Uterus (tissue), 2 donors: ENCODE measurements around the gene HSBP1.

ENCODE experiments used
- POLR2A ChIP-seq, 2 donors: fragments of 450-650 bp; IDR thresholded peaks; one replicate each; pipeline ENCODE4 v1.6.1; 2016; ENCODE audit warnings: antibody characterized with exemption in 2 of 2, mild to moderate bottlenecking in 1 of 2, moderate library complexity in 1 of 2
- TF ChIP-seq, protein P1 (sequence below), 4 experiments: fragments of 200-600 bp in 2 of 4; fragments of 450-650 bp in 2 of 4; sonication (generic) in 2 of 4; IDR thresholded peaks; one replicate each; pipeline ENCODE4 v1.5.1; 2016 to 2019; ENCODE audit warnings: antibody characterized with exemption in 4 of 4, mild to moderate bottlenecking in 2 of 4, moderate library complexity in 1 of 4

DNA sequence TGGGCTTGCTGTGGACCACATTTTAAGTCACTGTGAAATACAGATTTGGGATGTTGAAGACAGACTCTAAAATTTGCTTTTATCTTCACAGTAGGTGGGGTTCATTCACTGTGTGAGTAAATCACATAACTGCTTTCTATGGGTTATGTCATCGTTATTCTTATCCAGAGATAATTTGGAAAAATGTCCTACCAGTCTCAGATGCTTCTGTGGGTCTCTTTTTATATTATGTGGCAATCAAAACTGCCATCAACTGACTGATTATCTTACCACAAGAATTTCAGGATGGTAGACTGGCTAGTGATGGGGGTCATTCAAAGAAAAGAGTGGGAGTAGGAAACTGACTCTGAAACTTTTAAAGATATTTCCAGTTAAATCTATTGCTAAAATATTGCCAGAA lies 3.1 kb downstream of the HSBP1 start:
- TF ChIP-seq, protein P1, sequence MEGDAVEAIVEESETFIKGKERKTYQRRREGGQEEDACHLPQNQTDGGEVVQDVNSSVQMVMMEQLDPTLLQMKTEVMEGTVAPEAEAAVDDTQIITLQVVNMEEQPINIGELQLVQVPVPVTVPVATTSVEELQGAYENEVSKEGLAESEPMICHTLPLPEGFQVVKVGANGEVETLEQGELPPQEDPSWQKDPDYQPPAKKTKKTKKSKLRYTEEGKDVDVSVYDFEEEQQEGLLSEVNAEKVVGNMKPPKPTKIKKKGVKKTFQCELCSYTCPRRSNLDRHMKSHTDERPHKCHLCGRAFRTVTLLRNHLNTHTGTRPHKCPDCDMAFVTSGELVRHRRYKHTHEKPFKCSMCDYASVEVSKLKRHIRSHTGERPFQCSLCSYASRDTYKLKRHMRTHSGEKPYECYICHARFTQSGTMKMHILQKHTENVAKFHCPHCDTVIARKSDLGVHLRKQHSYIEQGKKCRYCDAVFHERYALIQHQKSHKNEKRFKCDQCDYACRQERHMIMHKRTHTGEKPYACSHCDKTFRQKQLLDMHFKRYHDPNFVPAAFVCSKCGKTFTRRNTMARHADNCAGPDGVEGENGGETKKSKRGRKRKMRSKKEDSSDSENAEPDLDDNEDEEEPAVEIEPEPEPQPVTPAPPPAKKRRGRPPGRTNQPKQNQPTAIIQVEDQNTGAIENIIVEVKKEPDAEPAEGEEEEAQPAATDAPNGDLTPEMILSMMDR (IDR thresholded peaks at IDR 0.05): no peak
- TF ChIP-seq POLR2A (IDR thresholded peaks at IDR 0.05): no peak
